HepG2 (cell line): ENCODE measurements around the gene WIF1.
A peak's percentile ranks its signal among the peaks of the same experiment; 100 is the strongest.

Source experiments
- CREB1 ChIP-seq, 2 experiments: fragments of 450-650 bp in 1 of 2; IDR thresholded peaks; 2 replicates each; pipeline ENCODE4 v1.6.1; 2016 to 2017; ENCODE audit warnings: control low read depth in 1 of 2, mild to moderate bottlenecking in 1 of 2, missing compliant biosample characterization in 1 of 2, missing genetic modification characterization in 1 of 2
- CTCF ChIP-seq: sonication (generic); formaldehyde crosslinking; IDR thresholded peaks from 2 replicates; pipeline ENCODE4 v1.5.0; 2020; ENCODE audit warnings: mild to moderate bottlenecking, missing genetic modification reagents, moderate library complexity
- FOXC1 ChIP-seq: sonication (generic); formaldehyde crosslinking; IDR thresholded peaks from 2 replicates; pipeline ENCODE4 v1.8.0; 2022; ENCODE audit warnings: mild to moderate bottlenecking, missing genetic modification reagents, borderline replicate concordance
- GZF1 ChIP-seq: sonication (generic); formaldehyde crosslinking; IDR thresholded peaks from 2 replicates; pipeline ENCODE4 v1.5.1; 2020; ENCODE audit warnings: mild to moderate bottlenecking, missing genetic modification reagents
- KDM3A ChIP-seq: IDR thresholded peaks from 2 replicates; pipeline ENCODE4 v1.6.1; 2018; ENCODE audit warnings: low read depth, missing compliant biosample characterization
- NCOA5 ChIP-seq: sonication (generic); formaldehyde crosslinking; IDR thresholded peaks from 2 replicates; pipeline ENCODE4 v1.4.0; 2020; ENCODE audit warnings: missing genetic modification reagents
- PCBP2 ChIP-seq: fragments of 200-400 bp; formaldehyde crosslinking; optimal IDR thresholded peaks from 2 replicates; pipeline ENCODE3; 2018; ENCODE audit warnings: low read length, low read depth; ENCODE audit not compliant: poor library complexity, severe bottlenecking
- SAFB2 ChIP-seq: sonication (generic); formaldehyde crosslinking; IDR thresholded peaks from 2 replicates; pipeline ENCODE4 v1.5.1; 2020; ENCODE audit warnings: missing genetic modification reagents, low read depth, mild to moderate bottlenecking, borderline replicate concordance
- ZNF792 ChIP-seq: IDR thresholded peaks from 2 replicates; pipeline ENCODE4 v1.6.1; 2016

- peak; percentile 61 for TF ChIP-seq CTCF (CRISPR knock-in tag)
- TF ChIP-seq NCOA5 (CRISPR knock-in tag), result no peak
- TF ChIP-seq ZNF792 (CRISPR knock-in tag), result no peak
- no peak for TF ChIP-seq KDM3A (CRISPR knock-in tag)
- no peak for TF ChIP-seq SAFB2
- TF ChIP-seq CREB1 (IDR thresholded peaks at IDR 0.05), result no peak
- no peak for TF ChIP-seq CREB1 (CRISPR knock-in tag; IDR thresholded peaks at IDR 0.05)
- TF ChIP-seq FOXC1 (CRISPR knock-in tag), result no peak
- TF ChIP-seq PCBP2, result no peak
- TF ChIP-seq GZF1 (CRISPR knock-in tag), result no peak
Measured at GRCh38 chr12:65100140-65100539, 21.0 kb downstream of the WIF1 start.
